Measurements from ENCODE around the gene MBOAT1. TPM values are rescaled to one million over a fixed set of nuclear protein-coding genes. Genes with fewer than 3 reads are reported as not detected.

The MBOAT1 gene, protein sequence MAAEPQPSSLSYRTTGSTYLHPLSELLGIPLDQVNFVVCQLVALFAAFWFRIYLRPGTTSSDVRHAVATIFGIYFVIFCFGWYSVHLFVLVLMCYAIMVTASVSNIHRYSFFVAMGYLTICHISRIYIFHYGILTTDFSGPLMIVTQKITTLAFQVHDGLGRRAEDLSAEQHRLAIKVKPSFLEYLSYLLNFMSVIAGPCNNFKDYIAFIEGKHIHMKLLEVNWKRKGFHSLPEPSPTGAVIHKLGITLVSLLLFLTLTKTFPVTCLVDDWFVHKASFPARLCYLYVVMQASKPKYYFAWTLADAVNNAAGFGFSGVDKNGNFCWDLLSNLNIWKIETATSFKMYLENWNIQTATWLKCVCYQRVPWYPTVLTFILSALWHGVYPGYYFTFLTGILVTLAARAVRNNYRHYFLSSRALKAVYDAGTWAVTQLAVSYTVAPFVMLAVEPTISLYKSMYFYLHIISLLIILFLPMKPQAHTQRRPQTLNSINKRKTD
- 1.5 and 2.7 TPM in 2 replicates for total RNA-seq

DNA sequence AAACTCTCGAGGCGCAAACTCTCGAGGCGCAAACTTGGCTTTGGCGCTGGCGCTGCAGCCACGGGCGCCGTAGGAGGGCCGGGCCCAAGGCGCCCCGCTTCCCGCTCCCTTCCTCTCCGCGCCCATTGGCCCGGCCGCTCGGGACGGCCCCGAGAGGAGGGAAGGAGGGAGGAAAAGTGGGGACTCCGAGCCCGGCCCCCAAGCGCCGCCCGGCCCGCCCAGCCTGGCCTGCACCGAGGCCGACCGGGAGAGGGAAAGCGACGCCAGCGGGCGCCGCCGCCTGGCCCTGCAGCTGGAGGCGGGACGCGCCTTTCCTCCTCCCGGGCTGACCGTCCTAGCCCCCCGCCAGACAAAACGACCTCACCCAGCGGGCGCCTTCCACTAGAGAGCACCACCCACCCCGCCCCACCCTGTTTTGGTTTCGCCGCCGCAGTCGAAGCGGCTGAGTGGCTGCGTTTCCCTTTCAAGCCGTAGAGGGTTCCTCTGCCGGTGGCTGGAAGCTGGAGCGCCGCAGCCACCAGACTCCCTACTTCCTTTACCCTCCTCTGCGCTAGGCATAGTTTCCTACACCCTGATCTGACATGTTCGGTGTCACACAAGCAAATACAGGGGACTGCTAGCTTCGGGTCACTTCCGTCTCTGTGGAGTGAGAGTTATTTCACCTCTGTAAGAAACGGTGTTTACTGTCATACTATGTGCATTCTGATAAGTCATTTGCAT, at the start of gene MBOAT1:
Gene MBOAT1 (minus strand): TSS at position 78 of the 720 bp plus-strand sequence. CDS start 235 bp downstream, outside the sequence.

Other genes with a start within 250 kb of the MBOAT1 start
- gene E2F3, start 189.4 kb upstream of the MBOAT1 start, total RNA-seq = 3.1 and 3.3 TPM in 2 replicates